HEK293 (cell line): Measurements from ENCODE around the gene PARD3B.
A peak's percentile ranks its signal among the peaks of the same experiment; 100 is the strongest.

Experiments used
- CTCF ChIA-PET: fragments of 350-600 bp; formaldehyde crosslinking; extraction: SDS; loops from one replicate; lab custom pipeline; 2021; ENCODE audit warnings: antibody characterized with exemption; lab: Yijun Ruan, JAX
- POLR2A ChIA-PET: fragments of 300-600 bp; formaldehyde crosslinking; extraction: SDS; loops from one replicate; lab custom pipeline; 2020; ENCODE audit warnings: antibody characterized with exemption, inconsistent platforms; lab: Yijun Ruan, JAX
- H3K27ac ChIP-seq: fragments of 200-500 bp; sonication (Bioruptor generic); 2 replicates; pipeline ENCODE4 v1.5.1; 2014; ENCODE audit warnings: low read depth, low read length, control low read depth, inconsistent platforms; ENCODE audit errors: extremely low read depth
- H3K36me3 ChIP-seq, 2 experiments: fragments of 200-500 bp in 1 of 2; sonication (Bioruptor generic) in 1 of 2; 1 replicate in 1 of 2; 2 replicates in 1 of 2; pipeline ENCODE4 v1.5.1; 2014 to 2017; ENCODE audit warnings: inconsistent platforms in 2 of 2, low read length in 2 of 2; ENCODE audit not compliant: control insufficient read depth in 2 of 2, insufficient read depth in 1 of 2
- H3K4me1 ChIP-seq: fragments of 200-500 bp; sonication (Bioruptor generic); 2 replicates; pipeline ENCODE4 v1.5.1; 2014; ENCODE audit warnings: mild to moderate bottlenecking, low read length, inconsistent platforms; ENCODE audit not compliant: control insufficient read depth, insufficient read depth
- H3K4me3 ChIP-seq: 2 replicates; pipeline ENCODE4 v1.5.1; 2011; ENCODE audit warnings: low read depth, mild to moderate bottlenecking, control low read depth, low read length, moderate library complexity
- H3K9me3 ChIP-seq: fragments of 200-500 bp; sonication (Bioruptor generic); 2 replicates; pipeline ENCODE4 v1.5.1; 2014; ENCODE audit warnings: low read depth, low read length, inconsistent platforms; ENCODE audit not compliant: control insufficient read depth, insufficient read depth
- BCL11A ChIP-seq: fragments of 450-650 bp; formaldehyde crosslinking; IDR thresholded peaks from 2 replicates; pipeline ENCODE4 v1.5.1; 2016; ENCODE audit warnings: low read depth, missing biosample characterization, missing genetic modification characterization
- HOXA7 ChIP-seq: sonication (generic); formaldehyde crosslinking; IDR thresholded peaks from 2 replicates; pipeline ENCODE4 v1.8.1; 2022; ENCODE audit warnings: missing genetic modification reagents, borderline replicate concordance
- KLF17 ChIP-seq: fragments of 450-650 bp; formaldehyde crosslinking; IDR thresholded peaks from 2 replicates; pipeline ENCODE4 v1.5.1; 2016; ENCODE audit warnings: missing biosample characterization, missing genetic modification characterization
- SCRT1 ChIP-seq: fragments of 450-650 bp; formaldehyde crosslinking; IDR thresholded peaks from 2 replicates; pipeline ENCODE4 v1.5.1; 2016; ENCODE audit warnings: missing biosample characterization, missing genetic modification characterization, borderline replicate concordance
- SP3 ChIP-seq: fragments of 450-650 bp; formaldehyde crosslinking; IDR thresholded peaks from 2 replicates; pipeline ENCODE4 v1.5.1; 2016; ENCODE audit warnings: missing biosample characterization, missing genetic modification characterization
- TSHZ1 ChIP-seq: fragments of 450-650 bp; formaldehyde crosslinking; IDR thresholded peaks from 2 replicates; pipeline ENCODE4 v1.5.1; 2016; ENCODE audit warnings: missing biosample characterization, missing genetic modification characterization, borderline replicate concordance
- ZBTB20 ChIP-seq: fragments of 450-650 bp; formaldehyde crosslinking; IDR thresholded peaks from 2 replicates; pipeline ENCODE4 v1.5.1; 2016; ENCODE audit warnings: missing biosample characterization, missing genetic modification characterization
- ZFHX2 ChIP-seq: fragments of 450-650 bp; formaldehyde crosslinking; conservative IDR thresholded peaks from 2 replicates; pipeline ENCODE4 v1.5.1; 2016; ENCODE audit warnings: missing biosample characterization, missing genetic modification characterization
- ZNF138 ChIP-seq: fragments of 450-650 bp; formaldehyde crosslinking; IDR thresholded peaks from 2 replicates; pipeline ENCODE4 v1.5.1; 2016; ENCODE audit warnings: missing biosample characterization, missing genetic modification characterization, borderline replicate concordance
- ZNF174 ChIP-seq: fragments of 450-650 bp; formaldehyde crosslinking; IDR thresholded peaks from 2 replicates; pipeline ENCODE4 v1.5.0; 2017; ENCODE audit warnings: missing biosample characterization, mild to moderate bottlenecking, missing genetic modification characterization
- ZNF221 ChIP-seq: fragments of 450-650 bp; formaldehyde crosslinking; IDR thresholded peaks from 2 replicates; pipeline ENCODE4 v1.5.1; 2017; ENCODE audit warnings: missing biosample characterization, missing genetic modification characterization, borderline replicate concordance
- ZNF26 ChIP-seq: fragments of 450-650 bp; formaldehyde crosslinking; IDR thresholded peaks from 2 replicates; pipeline ENCODE4 v1.5.1; 2016; ENCODE audit warnings: missing biosample characterization, missing genetic modification characterization
- ZNF404 ChIP-seq: fragments of 450-650 bp; formaldehyde crosslinking; IDR thresholded peaks from 2 replicates; pipeline ENCODE4 v1.5.1; 2017; ENCODE audit warnings: missing biosample characterization, missing genetic modification characterization
- ZNF501 ChIP-seq: fragments of 450-650 bp; formaldehyde crosslinking; IDR thresholded peaks from 2 replicates; pipeline ENCODE4 v1.5.1; 2016; ENCODE audit warnings: missing biosample characterization, missing genetic modification characterization
- ZNF513 ChIP-seq: fragments of 450-650 bp; IDR thresholded peaks from 2 replicates; pipeline ENCODE4 v1.5.1; 2018; ENCODE audit warnings: missing biosample characterization, missing genetic modification characterization
- ZNF571 ChIP-seq: fragments of 450-650 bp; formaldehyde crosslinking; IDR thresholded peaks from 2 replicates; pipeline ENCODE4 v1.5.0; 2017; ENCODE audit warnings: missing biosample characterization, missing genetic modification characterization
- ZNF596 ChIP-seq: fragments of 450-650 bp; IDR thresholded peaks from 2 replicates; pipeline ENCODE4 v1.5.0; 2018; ENCODE audit warnings: missing biosample characterization, mild to moderate bottlenecking, missing genetic modification characterization, moderate library complexity

Gene PARD3B

GRCh38 chr2:204576362-204576979 is 31.2 kb downstream of the PARD3B start:
- no peaks in the 10 kb centered on the region for H3K9me3 ChIP-seq
- H3K4me1 ChIP-seq, result 0 out of 2 replicates have a peak, but pooled peaks cover 2% of the 10 kb centered on the region
- no peak overlapping the region for H3K27ac ChIP-seq
- H3K4me3 ChIP-seq, result no peak overlapping the region
- 0 out of 2 replicates have a peak, but pooled peaks have one; percentile 14 for TF ChIP-seq ZFHX2 (tag by site-specific recombination)
- no peak for TF ChIP-seq ZNF26 (tag by site-specific recombination)
- TF ChIP-seq HOXA7 (CRISPR knock-in tag), result no peak
- no peak for TF ChIP-seq BCL11A (tag by site-specific recombination)
- no peak for TF ChIP-seq KLF17 (tag by site-specific recombination)
- TF ChIP-seq TSHZ1 (tag by site-specific recombination), result no peak
- TF ChIP-seq, all 188 proteins: peak for 1
- CTCF ChIA-PET, result no interaction called here
- H3K36me3 ChIP-seq, result no peaks in the 10 kb centered on the region
- POLR2A ChIA-PET, result no interaction called here

GRCh38 chr2:204578928-204579598 is 33.8 kb downstream of the PARD3B start:
- 0 out of 2 replicates have a peak, but pooled peaks cover 2% of the 10 kb centered on the region for H3K4me1 ChIP-seq
- no peak for TF ChIP-seq ZNF138 (tag by site-specific recombination)
- TF ChIP-seq ZNF513 (tag by site-specific recombination), result peak; percentile 82
- TF ChIP-seq KLF17 (tag by site-specific recombination), result no peak
- no peak for TF ChIP-seq SCRT1 (tag by site-specific recombination)
- TF ChIP-seq, all 188 proteins: peak for 1
- no peak overlapping the region for H3K27ac ChIP-seq
- POLR2A ChIA-PET, result no interaction called here
- H3K4me3 ChIP-seq, result no peak overlapping the region
- no peaks in the 10 kb centered on the region for H3K9me3 ChIP-seq
- H3K36me3 ChIP-seq, result no peaks in the 10 kb centered on the region
- CTCF ChIA-PET, result interaction anchor here (0.6 to 0.7 kb wide), 3 partner anchors 8 to 70 kb away, joined by 3 to 4 read pairs (median 3); no protein-coding TSS in a partner anchor

DNA sequence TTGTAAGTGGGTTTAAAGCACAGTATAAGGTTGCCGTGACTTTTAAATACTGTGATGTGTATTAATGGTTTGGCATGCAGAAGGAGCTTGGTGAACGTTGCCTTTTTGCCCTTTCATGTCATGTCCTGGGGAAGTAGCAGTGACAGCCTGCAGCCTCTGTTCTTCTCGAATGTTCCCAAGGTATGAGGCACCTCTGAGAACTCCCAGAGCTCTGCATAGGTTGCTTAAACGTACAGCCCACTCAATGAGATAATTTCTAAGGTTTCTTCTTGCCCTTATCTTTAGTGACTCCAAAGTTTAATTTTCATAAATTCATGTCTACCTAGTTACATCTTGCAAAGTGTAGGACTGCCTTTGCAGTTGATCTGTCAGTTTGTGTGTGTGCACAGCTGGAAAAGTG is 36.7 kb downstream of the PARD3B start:
- H3K27ac ChIP-seq, result no peak overlapping the region
- ChIA-PET POLR2A (no interaction called here), CTCF (no interaction called here)
- H3K4me1 ChIP-seq, result 0 out of 2 replicates have a peak, but pooled peaks cover 2% of the 10 kb centered on the region
- no peaks in the 10 kb centered on the region for H3K9me3 ChIP-seq
- H3K4me3 ChIP-seq, result no peak overlapping the region
- H3K36me3 ChIP-seq, result no peaks in the 10 kb centered on the region
- TF ChIP-seq ZNF174 (no peak), ZBTB20 (no peak), ZNF221 (no peak), ZNF501 (tag by site-specific recombination) (no peak), ZNF404 (tag by site-specific recombination) (no peak), ZNF571 (no peak), ZNF513 (tag by site-specific recombination) (no peak), ZNF596 (tag by site-specific recombination) (no peak), SP3 (tag by site-specific recombination) (no peak)
